Stimulated activated CD8-positive, alpha-beta memory T cell treated with anti-CD3 and anti-CD28 coated beads, Interleukin-4, amount 100 ng/mL, for 4 hours (primary cell): Measurements from ENCODE around the gene NHERF1.

ENCODE experiments used
- DNase-seq, 2 donors: peaks; one replicate each; pipeline ENCODE4 v3.0.0-alpha.2; 2020; ENCODE audit warnings: low read depth in 2 of 2, low spot score in 1 of 2

NHERF1 gene

GRCh38 chr17:74748529-74749278 is at the start of gene NHERF1:
TSS of gene NHERF1 (plus strand) at chr17:74748628. CDS start at chr17:74748847, 219 bp downstream.
- peak; percentile 74 to 89 for DNase-seq

GRCh38 chr17:74699236-74699635 is 49.2 kb upstream of the NHERF1 start:
- no peak for DNase-seq

- DNase-seq: no peak
Observed at GRCh38 chr17:74702116-74702871, 46.1 kb upstream of the NHERF1 start.

GRCh38 chr17:74703311-74703710 is 45.1 kb upstream of the NHERF1 start:
- no peak for DNase-seq

- DNase-seq: no peak
Observed at GRCh38 chr17:74704544-74704943, 43.9 kb upstream of the NHERF1 start.

GRCh38 chr17:74711058-74711824 is 37.2 kb upstream of the NHERF1 start:
- DNase-seq: no peak

- DNase-seq: no peak
Observed at GRCh38 chr17:74712301-74712700, 36.1 kb upstream of the NHERF1 start.

- DNase-seq: no peak
Observed at GRCh38 chr17:74712756-74713155, 35.7 kb upstream of the NHERF1 start, which contains the start of gene CD300LF. TSS of gene CD300LF (minus strand) at chr17:74712923. CDS start at chr17:74712866, 57 bp downstream.

- no peak for DNase-seq
Observed at GRCh38 chr17:74713171-74713755, 35.2 kb upstream of the NHERF1 start.

- no peak for DNase-seq
Observed at GRCh38 chr17:74715144-74715543, 33.3 kb upstream of the NHERF1 start.

GRCh38 chr17:74720506-74720905 is 27.9 kb upstream of the NHERF1 start:
- no peak for DNase-seq

GRCh38 chr17:74722782-74723181 is 25.6 kb upstream of the NHERF1 start:
- DNase-seq: no peak

GRCh38 chr17:74723891-74724290 is 24.5 kb upstream of the NHERF1 start:
- DNase-seq: no peak

GRCh38 chr17:74725111-74725510 is 23.3 kb upstream of the NHERF1 start:
- no peak for DNase-seq

- no peak for DNase-seq
Observed at GRCh38 chr17:74728033-74728701, 20.3 kb upstream of the NHERF1 start.

- DNase-seq: no peak
Observed at GRCh38 chr17:74728702-74729075, 19.7 kb upstream of the NHERF1 start.

GRCh38 chr17:74729368-74729767 is 19.1 kb upstream of the NHERF1 start:
- no peak for DNase-seq

GRCh38 chr17:74729866-74730265 is 18.6 kb upstream of the NHERF1 start:
- DNase-seq: no peak

GRCh38 chr17:74730491-74731346 is 17.7 kb upstream of the NHERF1 start:
- DNase-seq: peak in 1 of 2 donors; percentile 50

- no peak for DNase-seq
Observed at GRCh38 chr17:74731347-74731605, 17.2 kb upstream of the NHERF1 start.
